Natural killer cell (primary cell): ENCODE data around the gene GRPEL2. TPM values are rescaled to one million over a fixed set of nuclear protein-coding genes. Genes with fewer than 3 reads are reported as not detected.
A peak's percentile ranks its signal among the peaks of the same experiment; 100 is the strongest.

Experiments
- ATAC-seq, 3 donors: fragments of 150-1000 bp in 2 of 3; fragments of 200-7000 bp in 1 of 3; cut with Tn5 transposase; 1 replicate in 1 of 3; 2 replicates in 2 of 3; pipeline ENCODE4 v1.10.0; 2021; ENCODE audit warnings: mild to moderate bottlenecking in 2 of 3, moderate library complexity in 2 of 3
- DNase-seq, 2 donors: peaks; one replicate each; pipeline versions ENCODE4 v3.0.0 to v3.0.0-alpha.2; 2013 to 2021; ENCODE audit warnings: mixed read lengths in 1 of 2
- H3K27ac ChIP-seq: one replicate; pipeline ENCODE4 v1.5.1; 2013; ENCODE audit warnings: mild to moderate bottlenecking, low read length
- H3K27me3 ChIP-seq: one replicate; pipeline ENCODE4 v1.6.1; 2013; ENCODE audit warnings: low read length; ENCODE audit not compliant: control insufficient read depth, insufficient read depth
- H3K36me3 ChIP-seq: one replicate; pipeline ENCODE4 v1.6.1; 2013; ENCODE audit warnings: low read length; ENCODE audit not compliant: control insufficient read depth, insufficient read depth
- H3K4me1 ChIP-seq: one replicate; pipeline ENCODE4 v1.6.1; 2013; ENCODE audit warnings: low read length; ENCODE audit not compliant: control insufficient read depth, insufficient read depth
- H3K4me3 ChIP-seq: one replicate; pipeline ENCODE4 v1.5.1; 2013; ENCODE audit warnings: low read length
- H3K9me3 ChIP-seq: one replicate; pipeline ENCODE4 v1.6.1; 2013; ENCODE audit warnings: low read length; ENCODE audit not compliant: control insufficient read depth, insufficient read depth
- H3K27ac Mint-ChIP-seq, 2 donors: one replicate each; pipeline ENCODE4 v1.8.0; 2022; ENCODE audit warnings: mild to moderate bottlenecking in 2 of 2, mixed read lengths in 2 of 2, moderate library complexity in 1 of 2
- H3K27me3 Mint-ChIP-seq, 2 donors: one replicate each; pipeline ENCODE4 v1.8.0; 2022; ENCODE audit warnings: low read depth in 2 of 2, mixed read lengths in 2 of 2
- H3K36me3 Mint-ChIP-seq: one replicate; pipeline ENCODE4 v1.8.0; 2022; ENCODE audit warnings: mixed read lengths
- H3K4me1 Mint-ChIP-seq, 2 donors: one replicate each; pipeline ENCODE4 v1.8.0; 2022; ENCODE audit warnings: mixed read lengths in 2 of 2
- H3K4me3 Mint-ChIP-seq: one replicate; pipeline ENCODE4 v1.8.0; 2022; ENCODE audit warnings: mild to moderate bottlenecking, moderate library complexity, mixed read lengths
- H3K9me3 Mint-ChIP-seq, 2 donors: one replicate each; pipeline ENCODE4 v1.8.0; 2022; ENCODE audit warnings: mixed read lengths in 2 of 2
- CTCF ChIP-seq: fragments of 200-600 bp; IDR thresholded peaks from one replicate; pipeline ENCODE4 v1.8.0; 2022; ENCODE audit warnings: antibody characterized with exemption
- WGBS: methylation state at CpG from one replicate; pipeline ENCODE4 v1.1.7; 2013; ENCODE audit warnings: missing lambda C conversion rate; ENCODE audit not compliant: insufficient coverage; 5-methylcytosine and 5-hydroxymethylcytosine counted together
- intact Hi-C: fragments of 100-400 bp; cut with micrococcal nuclease; formaldehyde crosslinking; loops from one replicate; pipeline ENCODE4 v1.14.2; 2022
- total RNA-seq, 4 donors: library from RNA; stranded (reverse); fragments of 120-200 nt in 1 of 4; gene quantifications; one replicate each; pipeline versions ENCODE4 v1.2.3 to v1.2.4, GENCODE V29; 2013 to 2022

GRPEL2 gene
- total RNA-seq, 3 donors from 2014 or later (not counting 1 experiment from before 2014, with no cell fraction given): 5.6 to 12.9 (median 6.8) TPM

DNA sequence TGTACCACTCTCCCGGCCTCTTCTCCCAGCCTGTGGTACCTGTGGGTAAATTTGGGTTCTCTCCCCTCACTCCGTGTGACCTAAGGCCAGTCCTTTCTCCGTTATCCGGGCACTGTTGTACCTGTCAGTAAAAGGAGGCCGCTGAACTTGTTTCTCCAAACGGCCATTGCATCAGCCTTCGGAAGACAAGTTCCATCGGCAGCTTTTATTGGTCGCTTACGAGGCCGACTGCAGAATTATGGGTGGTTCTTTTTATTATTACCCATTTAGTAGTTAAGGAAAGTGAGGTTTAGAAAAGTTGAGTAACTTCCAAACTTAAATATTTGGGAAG lies 558 bp downstream of the GRPEL2 start:
- Mint-ChIP-seq H3K36me3 (peaks cover 14% of the 10 kb centered on the region), H3K9me3 (no peaks in the 10 kb centered on the region), H3K4me3 (peak overlapping the region; percentile 97), H3K27ac (peak overlapping the region; percentile 92 to 94), H3K27me3 (no peaks in the 10 kb centered on the region), H3K4me1 (peaks cover 56 to 57% of the 10 kb centered on the region in 2 donors)
- TF ChIP-seq CTCF: no peak
- no peaks in the 10 kb centered on the region for H3K27me3 ChIP-seq
- DNase-seq (peak in 1 of 2 donors; percentile 51), ATAC-seq (peak in 1 of 3 donors; percentile 2)
- WGBS: 2% methylated on average over 11 of the region's 11 CpGs
- no peaks in the 10 kb centered on the region for H3K9me3 ChIP-seq
- H3K27ac ChIP-seq: peak overlapping the region; percentile 75
- intact Hi-C loops: loop anchor here (1.0 to 5.0 kb wide), 2 partner anchors 11 to 964 kb away; partner anchors contain the start of gene FBXO38
- peaks cover 27% of the 10 kb centered on the region for H3K36me3 ChIP-seq
- peak overlapping the region; percentile 97 for H3K4me3 ChIP-seq
- peaks cover 25% of the 10 kb centered on the region for H3K4me1 ChIP-seq

DNA sequence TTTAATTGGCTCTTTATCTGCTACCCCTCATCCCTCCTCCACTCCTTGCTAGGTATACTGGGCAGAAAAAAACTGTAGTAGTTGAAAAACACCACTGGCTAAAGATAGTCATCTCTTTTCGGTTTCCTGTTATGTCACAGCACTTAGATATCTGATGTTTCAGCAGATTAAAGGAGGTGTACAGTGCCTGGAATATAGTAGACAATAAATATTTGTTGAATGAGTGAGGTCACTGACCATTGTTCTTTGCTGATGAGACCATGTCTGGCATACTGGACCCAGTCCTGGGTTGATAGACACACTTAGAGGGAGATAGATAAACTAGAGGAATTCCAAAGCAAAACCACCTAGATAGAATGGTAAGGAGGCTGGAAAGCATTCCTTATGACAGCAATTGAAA lies 3.2 kb downstream of the GRPEL2 start:
- peaks cover 25% of the 10 kb centered on the region for H3K4me1 ChIP-seq
- no peaks in the 10 kb centered on the region for H3K9me3 ChIP-seq
- peaks cover 22% of the 10 kb centered on the region for H3K36me3 Mint-ChIP-seq
- no peaks in the 10 kb centered on the region for H3K9me3 Mint-ChIP-seq
- H3K27me3 Mint-ChIP-seq: no peaks in the 10 kb centered on the region
- no peaks in the 10 kb centered on the region for H3K27me3 ChIP-seq
- H3K27ac ChIP-seq: no peak overlapping the region
- H3K36me3 ChIP-seq: peaks cover 54% of the 10 kb centered on the region
- peak overlapping the region in 1 of 2 donors; percentile 27 for H3K27ac Mint-ChIP-seq
- peak overlapping the region; percentile 14 for H3K4me3 Mint-ChIP-seq
- ATAC-seq (peak in 1 of 3 donors; percentile 31), DNase-seq (peak in 1 of 2 donors; percentile 72)
- no peak for TF ChIP-seq CTCF
- no peak overlapping the region for H3K4me3 ChIP-seq
- intact Hi-C loops: loop anchor here (5.0 kb wide), 1 partner anchor 966 kb away; the partner anchor contains the start of gene FBXO38
- WGBS: 54% methylated on average over 1 of the region's 1 CpG
- H3K4me1 Mint-ChIP-seq: peaks cover 52 to 56% of the 10 kb centered on the region in 2 donors

GRCh38 chr5:149349382-149349781 lies 4.1 kb downstream of the GRPEL2 start:
- Histone ChIP-seq H3K27me3 (no peaks in the 10 kb centered on the region), H3K4me3 (no peak overlapping the region), H3K4me1 (peaks cover 25% of the 10 kb centered on the region), H3K36me3 (peaks cover 62% of the 10 kb centered on the region), H3K27ac (no peak overlapping the region), H3K9me3 (no peaks in the 10 kb centered on the region)
- 96% methylated on average over 3 of the region's 4 CpGs for WGBS
- intact Hi-C loops: loop anchor here (5.0 kb wide), 1 partner anchor 967 kb away; the partner anchor contains the start of gene FBXO38
- Mint-ChIP-seq H3K36me3 (peaks cover 26% of the 10 kb centered on the region), H3K4me1 (peaks cover 45 to 49% of the 10 kb centered on the region in 2 donors), H3K27ac (no peak overlapping the region), H3K4me3 (no peak overlapping the region), H3K9me3 (no peaks in the 10 kb centered on the region), H3K27me3 (no peaks in the 10 kb centered on the region)
- TF ChIP-seq CTCF: no peak
- no peak for ATAC-seq
- no peak for DNase-seq

GRCh38 chr5:149352169-149352568 lies 6.9 kb downstream of the GRPEL2 start:
- H3K9me3 ChIP-seq: no peaks in the 10 kb centered on the region
- intact Hi-C loops: no loop called here
- Mint-ChIP-seq H3K27ac (peak overlapping the region in 1 of 2 donors; percentile 21), H3K9me3 (no peaks in the 10 kb centered on the region), H3K4me1 (peaks cover 25 to 29% of the 10 kb centered on the region in 2 donors), H3K4me3 (no peak overlapping the region), H3K27me3 (no peaks in the 10 kb centered on the region), H3K36me3 (peaks cover 28% of the 10 kb centered on the region)
- peaks cover 71% of the 10 kb centered on the region for H3K36me3 ChIP-seq
- peaks cover 9% of the 10 kb centered on the region for H3K4me1 ChIP-seq
- DNase-seq: no peak
- H3K27ac ChIP-seq: no peak overlapping the region
- no peak for TF ChIP-seq CTCF
- H3K4me3 ChIP-seq: no peak overlapping the region
- 100% methylated on average over 1 of the region's 4 CpGs for WGBS
- no peak for ATAC-seq
- H3K27me3 ChIP-seq: no peaks in the 10 kb centered on the region
